Smooth muscle cell of the brain vasculature (primary cell): ENCODE results near the gene NELL1.
"Not testable (repeated sequence)": the region's sequence is repeated elsewhere in the genome, so short reads cannot be mapped to it uniquely, and the experiment has no call there.

Source experiments
- DNase-seq: peaks from one replicate; pipeline ENCODE4 v3.0.0-alpha.2; 2012; ENCODE audit warnings: low read depth, low spot score

Gene NELL1

GRCh38 chr11:21105196-21105917 is 436.0 kb downstream of the NELL1 start:
- no peak for DNase-seq

- DNase-seq, result no peak
Measured at GRCh38 chr11:21109341-21109740, 440.0 kb downstream of the NELL1 start.

GRCh38 chr11:21110415-21110814 is 441.0 kb downstream of the NELL1 start:
- no peak for DNase-seq

GRCh38 chr11:21113876-21114275 is 444.5 kb downstream of the NELL1 start:
- DNase-seq, result no peak

- no peak for DNase-seq
Measured at GRCh38 chr11:21116009-21116408, 446.6 kb downstream of the NELL1 start.

GRCh38 chr11:21119411-21119810 is 450.0 kb downstream of the NELL1 start:
- no peak for DNase-seq

GRCh38 chr11:21121991-21122390 is 452.6 kb downstream of the NELL1 start:
- no peak for DNase-seq

- no peak for DNase-seq
Measured at GRCh38 chr11:21122523-21122922, 453.1 kb downstream of the NELL1 start.

GRCh38 chr11:21132146-21132720 is 462.8 kb downstream of the NELL1 start:
- no peak for DNase-seq

GRCh38 chr11:21133244-21133643 is 463.9 kb downstream of the NELL1 start:
- DNase-seq, result no peak

- no peak for DNase-seq
Measured at GRCh38 chr11:21133722-21134121, 464.3 kb downstream of the NELL1 start.

- DNase-seq, result no peak
Measured at GRCh38 chr11:21137803-21138202, 468.4 kb downstream of the NELL1 start.

- DNase-seq, result not testable (repeated sequence)
Measured at GRCh38 chr11:21141557-21141956, 472.2 kb downstream of the NELL1 start.

GRCh38 chr11:21142007-21142406 is 472.6 kb downstream of the NELL1 start:
- DNase-seq, result no peak

- DNase-seq, result no peak
Measured at GRCh38 chr11:21144531-21144930, 475.1 kb downstream of the NELL1 start.

GRCh38 chr11:21148376-21148775 is 479.0 kb downstream of the NELL1 start:
- DNase-seq, result no peak

GRCh38 chr11:21160140-21160539 is 490.8 kb downstream of the NELL1 start:
- no peak for DNase-seq

- no peak for DNase-seq
Measured at GRCh38 chr11:21169639-21170038, 500.3 kb downstream of the NELL1 start.

- no peak for DNase-seq
Measured at GRCh38 chr11:21173476-21173875, 504.1 kb downstream of the NELL1 start.

GRCh38 chr11:21174781-21175180 is 505.4 kb downstream of the NELL1 start:
- DNase-seq, result no peak

- DNase-seq, result no peak
Measured at GRCh38 chr11:21177379-21177778, 508.0 kb downstream of the NELL1 start.

GRCh38 chr11:21179770-21180169 is 510.4 kb downstream of the NELL1 start:
- no peak for DNase-seq

- DNase-seq, result no peak
Measured at GRCh38 chr11:21180182-21180581, 510.8 kb downstream of the NELL1 start.

- DNase-seq, result no peak
Measured at GRCh38 chr11:21185959-21186358, 516.6 kb downstream of the NELL1 start.
